Thyroid gland (tissue), 4 donors: Measurements from ENCODE around the gene FAM180A.

Experiments
- CTCF ChIP-seq, 6 experiments: fragments of 200-600 bp in 3 of 6; fragments of 450-650 bp in 3 of 6; sonication (generic) in 3 of 6; IDR thresholded peaks; one replicate each; pipeline ENCODE4 v1.5.1; 2016 to 2019; ENCODE audit warnings: antibody characterized with exemption in 6 of 6, mild to moderate bottlenecking in 2 of 6, inconsistent platforms in 1 of 6, moderate library complexity in 1 of 6
- POLR2A ChIP-seq, 2 donors: fragments of 450-650 bp; IDR thresholded peaks; one replicate each; pipeline ENCODE4 v1.6.1; 2017; ENCODE audit warnings: antibody characterized with exemption in 2 of 2, mild to moderate bottlenecking in 2 of 2, moderate library complexity in 1 of 2

GRCh38 chr7:135726276-135726788, 22.3 kb downstream of the FAM180A start:
- TF ChIP-seq CTCF (IDR thresholded peaks at IDR 0.05) (no peak), POLR2A (IDR thresholded peaks at IDR 0.05) (no peak)
